ENCODE results near the gene SATL1.

The SATL1 gene

DNA sequence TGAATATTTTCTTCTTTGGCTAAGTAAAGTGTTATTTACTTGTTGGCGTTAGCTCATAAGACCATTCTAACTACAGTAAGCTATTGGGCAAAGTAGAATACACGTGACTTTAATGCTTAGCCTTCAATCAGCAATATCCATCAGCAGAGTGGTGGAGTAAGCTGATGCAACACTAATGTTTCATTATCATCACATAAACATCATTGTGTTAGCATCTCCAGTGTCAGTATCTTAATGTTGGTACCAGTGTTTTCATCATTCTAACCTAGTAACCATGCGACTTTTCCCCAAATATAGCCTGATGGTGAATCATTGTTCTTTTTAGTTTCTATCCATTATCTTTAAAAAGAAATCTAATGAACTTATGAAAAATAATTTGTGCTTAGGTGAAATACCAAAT, 191.4 kb downstream of the SATL1 start:
- Mint-ChIP-seq H3K4me3 (no peak overlapping the region), H3K27ac (no peak overlapping the region), H3K36me3 (ENCODE audit: low read depth) (peaks cover 4% of the 10 kb centered on the region), H3K27me3 (ENCODE audit: low read depth) (no peaks in the 10 kb centered on the region), H3K4me1 (no peaks in the 10 kb centered on the region), H3K9me3 (no peaks in the 10 kb centered on the region)
- TF ChIP-seq, protein P1, sequence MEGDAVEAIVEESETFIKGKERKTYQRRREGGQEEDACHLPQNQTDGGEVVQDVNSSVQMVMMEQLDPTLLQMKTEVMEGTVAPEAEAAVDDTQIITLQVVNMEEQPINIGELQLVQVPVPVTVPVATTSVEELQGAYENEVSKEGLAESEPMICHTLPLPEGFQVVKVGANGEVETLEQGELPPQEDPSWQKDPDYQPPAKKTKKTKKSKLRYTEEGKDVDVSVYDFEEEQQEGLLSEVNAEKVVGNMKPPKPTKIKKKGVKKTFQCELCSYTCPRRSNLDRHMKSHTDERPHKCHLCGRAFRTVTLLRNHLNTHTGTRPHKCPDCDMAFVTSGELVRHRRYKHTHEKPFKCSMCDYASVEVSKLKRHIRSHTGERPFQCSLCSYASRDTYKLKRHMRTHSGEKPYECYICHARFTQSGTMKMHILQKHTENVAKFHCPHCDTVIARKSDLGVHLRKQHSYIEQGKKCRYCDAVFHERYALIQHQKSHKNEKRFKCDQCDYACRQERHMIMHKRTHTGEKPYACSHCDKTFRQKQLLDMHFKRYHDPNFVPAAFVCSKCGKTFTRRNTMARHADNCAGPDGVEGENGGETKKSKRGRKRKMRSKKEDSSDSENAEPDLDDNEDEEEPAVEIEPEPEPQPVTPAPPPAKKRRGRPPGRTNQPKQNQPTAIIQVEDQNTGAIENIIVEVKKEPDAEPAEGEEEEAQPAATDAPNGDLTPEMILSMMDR (IDR thresholded peaks at IDR 0.05; ENCODE audit: unreplicated experiment in 3 of 3): no peak

DNA sequence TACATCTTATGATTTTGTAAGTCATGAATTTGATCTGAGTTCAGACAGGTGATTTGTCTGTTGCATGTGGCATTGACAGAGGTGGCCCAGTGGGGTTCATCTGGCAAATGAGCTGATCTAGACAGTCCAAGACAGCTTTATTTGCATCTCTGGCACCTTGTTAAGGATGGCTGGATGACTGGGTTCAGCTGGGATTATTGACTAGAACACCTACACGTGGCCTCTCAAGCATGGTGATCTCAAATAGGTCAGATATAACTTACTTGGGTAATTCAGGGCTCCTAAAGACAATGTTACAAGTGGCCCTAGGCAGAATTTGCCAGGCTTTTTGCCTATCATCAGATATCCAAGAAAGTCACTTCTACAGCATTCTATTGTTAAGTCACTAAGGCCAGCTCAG, 192.0 kb downstream of the SATL1 start:
- peaks cover under 1% of the 10 kb centered on the region for H3K36me3 Mint-ChIP-seq (ENCODE audit: low read depth)
- no peak overlapping the region for H3K27ac Mint-ChIP-seq
- H3K27me3 Mint-ChIP-seq (ENCODE audit: low read depth): no peaks in the 10 kb centered on the region
- TF ChIP-seq, protein P1 (IDR thresholded peaks at IDR 0.05; ENCODE audit: unreplicated experiment in 3 of 3): no peak
- H3K9me3 Mint-ChIP-seq: no peaks in the 10 kb centered on the region
- H3K4me1 Mint-ChIP-seq: no peaks in the 10 kb centered on the region
- no peak overlapping the region for H3K4me3 Mint-ChIP-seq
